ENCODE data around the gene EPHB2.
"Not testable (repeated sequence)": the region's sequence is repeated elsewhere in the genome, so short reads cannot be mapped to it uniquely, and the experiment has no call there.

EPHB2 gene

DNA sequence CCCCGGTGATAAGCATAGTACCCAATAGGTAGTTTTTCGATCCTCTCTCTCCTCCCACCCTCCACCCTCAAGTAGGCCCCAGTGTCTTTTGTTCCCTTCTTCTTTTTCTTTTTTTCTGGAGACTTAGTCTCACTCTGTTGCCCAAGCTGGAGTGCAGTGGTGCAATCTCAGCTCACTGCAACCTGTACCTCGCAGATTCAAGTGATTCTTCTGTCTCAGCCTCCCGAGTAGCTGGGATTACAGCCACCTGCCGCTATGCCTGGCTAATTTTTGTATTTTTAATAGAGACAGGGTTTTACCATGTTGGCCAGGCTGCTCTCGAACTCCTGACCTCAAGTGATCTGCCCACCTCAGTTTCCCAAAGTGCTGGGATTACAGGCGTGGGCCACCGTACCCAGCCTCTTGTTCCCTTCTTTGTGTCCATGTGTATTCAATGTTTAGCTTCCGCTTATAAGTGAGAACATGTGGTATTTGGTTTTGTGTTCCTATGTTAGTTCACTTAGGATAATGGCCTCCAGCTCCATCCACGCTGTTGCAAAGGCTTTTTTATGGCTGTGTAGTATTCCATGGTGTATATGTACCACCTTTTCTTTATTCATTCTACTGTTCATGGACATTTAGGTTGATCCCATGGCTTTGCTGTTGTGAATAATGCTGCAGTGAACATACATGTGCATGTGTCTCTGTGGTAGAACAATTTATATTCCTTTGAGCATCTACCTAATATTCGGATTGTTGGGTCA lies 133.0 kb downstream of the EPHB2 start:
- DNase-seq: not testable (repeated sequence)

DNA sequence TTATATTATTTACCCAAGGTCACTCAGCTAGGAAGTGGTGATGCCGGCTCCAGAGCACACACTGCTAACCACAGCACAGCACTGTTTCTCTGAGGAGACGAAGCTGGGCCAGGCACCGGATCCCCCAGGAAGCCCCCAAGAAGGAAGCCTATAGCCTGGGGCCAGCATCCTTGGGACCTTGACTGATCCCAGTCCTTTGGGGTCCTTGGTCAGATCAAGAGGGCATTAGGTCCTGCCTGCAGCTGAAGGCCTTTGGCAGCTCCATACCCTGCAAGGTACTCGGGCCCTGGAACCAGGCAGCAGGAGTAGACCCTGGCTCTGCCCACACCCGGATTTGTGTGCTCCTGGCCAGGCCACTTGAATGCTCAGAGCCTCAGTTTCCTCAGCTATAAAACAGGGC lies 134.0 kb downstream of the EPHB2 start:
- DNase-seq: no peak

DNA sequence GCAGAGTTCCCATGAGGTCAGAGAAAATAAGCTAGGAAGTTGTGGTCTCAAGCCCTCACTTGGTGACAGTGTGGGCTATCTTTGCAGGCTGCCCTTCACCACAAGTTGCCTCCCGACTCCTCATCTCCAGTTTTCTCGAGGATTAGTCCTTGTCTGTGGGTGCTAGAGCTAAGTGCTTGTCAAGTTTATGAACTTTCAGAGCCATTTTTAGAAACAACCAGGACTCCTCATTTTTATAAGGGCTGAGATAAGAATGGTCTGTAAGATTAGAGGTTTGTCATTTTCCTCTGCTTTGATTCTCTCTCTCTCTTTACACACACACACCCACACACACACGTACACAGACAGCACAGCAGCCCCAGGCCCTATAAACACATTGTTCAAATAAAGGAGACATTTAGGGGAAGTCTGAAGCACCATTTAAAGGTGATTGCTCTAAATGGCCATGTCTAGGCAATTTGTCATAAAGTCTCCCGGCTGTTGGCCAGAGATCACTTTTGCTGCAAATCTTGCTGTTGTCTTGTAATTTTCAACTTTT lies 134.8 kb downstream of the EPHB2 start:
- DNase-seq: no peak

DNA sequence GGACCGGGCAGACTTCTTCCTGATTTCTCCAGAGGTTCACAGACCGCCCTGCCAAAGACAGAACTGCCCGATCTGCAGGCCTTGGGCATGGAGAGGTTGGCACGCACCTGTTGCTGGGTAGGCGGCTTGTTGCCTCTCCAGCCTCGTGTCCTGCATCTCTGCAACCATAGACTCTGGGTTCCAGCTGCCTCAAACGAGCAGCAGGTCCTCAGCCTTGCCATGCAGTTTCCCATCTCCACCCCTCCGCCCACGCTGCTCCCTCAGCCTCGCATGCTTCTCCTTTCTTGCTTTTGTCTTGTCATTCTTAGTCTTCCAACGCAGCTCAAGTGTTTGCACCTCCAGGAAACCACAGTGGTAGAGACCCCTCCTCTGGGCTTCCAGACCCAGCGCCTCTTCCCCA lies 135.8 kb downstream of the EPHB2 start:
- DNase-seq: no peak

DNA sequence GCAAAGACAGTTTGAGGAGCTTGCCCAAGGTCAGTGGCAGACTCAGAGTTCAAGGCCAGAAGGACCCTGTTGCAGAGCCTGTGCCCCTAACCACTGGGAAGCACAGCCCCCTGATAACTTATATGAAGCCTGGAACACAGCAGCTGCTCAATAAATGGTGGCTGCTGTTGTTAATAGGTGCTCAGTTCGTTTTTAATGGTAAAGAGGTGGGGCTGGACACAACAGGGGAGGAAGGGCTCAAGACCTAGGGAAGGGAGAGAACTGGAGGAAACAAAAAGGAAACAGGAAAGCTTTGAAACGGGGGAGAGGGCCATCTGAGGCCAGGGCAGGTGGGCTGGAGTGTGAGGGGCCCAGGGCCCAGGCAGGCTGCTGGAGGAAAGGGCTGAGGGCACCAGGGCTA lies 136.6 kb downstream of the EPHB2 start:
- no peak for DNase-seq

DNA sequence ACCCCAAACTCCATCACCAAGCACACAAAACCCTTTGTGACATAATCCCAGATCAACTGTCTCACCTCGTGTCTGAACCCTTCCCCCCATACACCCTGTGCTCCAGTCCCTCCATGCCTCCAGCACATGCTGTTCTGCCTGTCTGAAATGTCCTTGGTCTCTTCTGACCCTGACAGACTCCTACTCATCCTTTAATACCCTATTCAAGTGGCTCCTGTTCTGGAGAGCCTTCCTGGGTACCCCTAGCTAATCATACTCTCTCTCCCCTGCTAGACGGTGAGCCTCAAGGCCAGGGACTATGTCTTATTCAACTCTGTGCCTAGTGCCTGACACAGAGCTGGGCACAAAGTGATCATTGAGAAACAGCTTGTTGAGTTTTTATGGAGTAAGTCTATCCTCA lies 137.1 kb downstream of the EPHB2 start:
- no peak for DNase-seq

DNA sequence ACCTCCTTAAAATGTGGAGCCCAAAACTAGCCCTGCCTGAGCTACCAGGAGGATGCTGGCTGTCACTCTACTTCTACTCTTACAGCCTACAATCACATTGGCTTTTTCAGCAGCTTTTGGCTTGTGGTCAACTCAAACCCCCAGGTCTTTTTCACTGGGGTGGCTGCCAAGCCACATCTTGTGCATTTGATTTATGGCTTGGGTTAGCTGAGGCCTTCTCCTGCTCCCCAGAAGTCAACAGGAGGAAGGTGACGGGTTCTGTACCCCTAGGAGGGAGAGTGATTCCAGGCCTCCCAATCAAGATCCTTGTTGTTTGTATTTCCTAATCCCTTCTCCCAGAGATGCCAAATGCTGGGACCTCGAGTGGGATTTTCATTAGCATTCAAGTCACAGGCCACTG lies 137.8 kb downstream of the EPHB2 start:
- no peak for DNase-seq

DNA sequence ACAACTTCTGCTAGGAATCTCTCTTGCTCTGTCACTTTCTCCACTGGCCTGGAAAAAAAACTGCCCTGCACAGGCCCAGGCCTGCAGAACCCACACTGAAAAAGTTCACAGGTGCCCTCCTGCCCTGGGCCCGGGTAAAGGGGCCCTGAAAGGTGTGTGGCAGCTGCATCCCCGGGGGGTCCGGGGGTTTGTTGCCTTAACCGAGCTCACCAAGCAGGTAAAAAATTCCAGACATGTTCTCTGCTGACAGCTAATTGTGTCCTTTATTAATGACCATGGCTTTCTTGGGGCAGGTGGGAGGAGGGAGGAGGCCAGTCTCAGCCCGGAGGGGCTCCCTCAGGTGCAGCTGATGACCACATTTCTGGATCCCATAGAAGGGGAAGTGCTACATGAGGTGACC lies 139.1 kb downstream of the EPHB2 start:
- no peak for DNase-seq

DNA sequence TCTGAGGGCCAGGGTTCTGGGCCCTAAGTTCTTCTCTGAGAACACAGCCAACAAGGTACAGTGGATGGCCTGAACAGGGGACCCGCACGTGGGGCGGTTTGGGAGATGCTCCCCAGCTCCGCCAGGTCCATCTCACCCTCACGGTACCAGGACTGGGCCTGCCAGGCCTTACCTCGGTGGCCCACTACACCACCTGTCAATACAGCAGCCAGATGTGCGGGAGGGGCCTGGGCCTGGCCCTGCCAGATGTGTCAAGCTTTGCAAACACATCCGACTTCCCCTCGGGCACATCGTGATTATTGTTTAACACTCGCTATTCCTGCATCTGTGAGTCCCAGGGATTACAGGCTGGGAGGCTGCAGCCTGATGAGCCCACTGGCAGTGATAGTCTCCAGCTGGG lies 139.6 kb downstream of the EPHB2 start:
- no peak for DNase-seq

DNA sequence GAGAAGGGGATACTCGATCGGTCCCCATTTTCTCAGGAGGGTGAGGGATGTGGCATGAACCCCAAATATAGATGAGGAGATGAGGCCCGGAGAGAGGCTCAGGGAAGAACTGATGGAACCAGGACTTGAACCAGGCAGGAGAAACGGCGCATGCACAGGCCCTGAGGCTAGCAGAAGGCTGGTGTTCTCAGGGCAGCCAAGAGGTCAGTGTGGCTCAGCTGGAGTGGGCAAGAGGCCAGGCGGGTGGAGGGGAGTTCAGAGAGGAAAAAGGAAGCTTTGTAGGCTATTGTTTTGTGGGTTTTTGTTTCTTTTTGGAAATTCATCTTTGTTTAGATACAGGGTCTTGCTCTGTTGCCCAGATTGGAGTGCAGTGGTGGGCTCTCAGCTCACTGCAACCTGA lies 140.0 kb downstream of the EPHB2 start:
- no peak for DNase-seq

DNA sequence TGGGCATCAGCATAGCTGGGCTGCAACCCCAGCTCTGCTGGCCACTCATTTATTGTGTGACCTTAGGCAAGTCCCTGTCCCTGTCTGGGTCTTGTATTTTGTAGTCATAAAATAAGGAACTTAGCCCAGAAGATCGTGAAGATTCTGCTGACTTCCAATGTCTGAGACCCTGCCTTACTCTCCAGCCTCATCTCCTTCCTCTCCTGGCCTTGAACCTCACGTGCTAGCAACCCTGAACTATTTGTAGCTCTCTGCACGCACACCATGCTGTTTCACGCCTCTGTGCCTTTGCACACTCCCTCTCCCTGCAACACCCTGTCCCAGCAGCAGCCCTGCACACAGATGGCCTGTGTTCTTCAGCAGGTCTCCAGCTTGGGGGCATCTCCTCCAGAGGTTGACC lies 140.9 kb downstream of the EPHB2 start:
- DNase-seq: no peak

DNA sequence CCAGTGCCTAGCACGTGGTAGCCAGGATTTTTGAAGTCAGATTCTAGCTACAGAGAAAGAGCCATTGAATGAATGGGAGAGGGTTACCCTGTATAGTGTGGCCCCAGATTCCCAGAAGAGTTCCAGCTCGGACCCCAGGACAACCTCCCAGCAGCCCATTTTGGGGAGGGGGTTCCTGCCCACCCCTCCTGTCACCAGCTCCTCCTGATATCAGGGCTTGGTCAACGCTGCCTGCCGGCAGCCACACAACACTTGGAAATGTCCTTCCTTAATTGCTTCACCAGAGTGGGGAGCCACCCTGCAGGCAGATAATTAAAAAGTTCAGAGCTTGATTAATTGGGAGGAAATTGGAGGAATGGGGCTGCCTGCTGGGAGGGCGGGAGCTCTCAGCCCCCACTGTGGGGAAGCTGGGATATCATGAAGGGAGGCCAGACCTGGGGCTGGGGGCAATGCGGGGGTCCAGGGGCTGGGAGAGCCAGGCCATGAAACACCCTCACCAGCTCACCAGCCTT lies 141.6 kb downstream of the EPHB2 start:
- no peak for DNase-seq

DNA sequence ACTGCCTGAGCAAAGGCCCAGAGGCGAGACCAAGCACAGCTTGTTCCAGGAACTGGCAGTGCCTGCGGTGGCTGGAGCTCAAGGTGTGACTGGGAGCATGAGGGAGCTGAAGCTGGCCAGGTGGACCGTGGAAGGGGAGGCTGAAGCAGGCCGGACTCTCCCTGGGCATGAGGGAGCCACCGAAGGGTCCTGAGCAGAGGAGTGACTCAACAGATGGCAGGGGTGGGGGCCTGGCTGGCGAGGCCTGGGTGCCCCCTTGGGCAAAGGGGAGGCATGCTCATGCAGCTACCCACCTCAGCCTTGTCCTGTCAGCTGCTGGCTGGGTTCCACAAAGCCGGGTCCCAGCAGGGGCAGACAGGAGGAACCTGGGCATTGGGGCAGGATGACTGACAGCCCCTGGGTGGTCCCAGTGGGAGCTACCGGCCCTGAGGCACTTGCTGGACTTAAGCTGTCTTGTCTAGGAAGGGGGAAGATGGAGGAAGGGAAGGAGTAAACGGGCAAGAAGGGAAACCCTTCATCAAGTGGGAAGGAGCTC lies 143.1 kb downstream of the EPHB2 start:
- DNase-seq: no peak

DNA sequence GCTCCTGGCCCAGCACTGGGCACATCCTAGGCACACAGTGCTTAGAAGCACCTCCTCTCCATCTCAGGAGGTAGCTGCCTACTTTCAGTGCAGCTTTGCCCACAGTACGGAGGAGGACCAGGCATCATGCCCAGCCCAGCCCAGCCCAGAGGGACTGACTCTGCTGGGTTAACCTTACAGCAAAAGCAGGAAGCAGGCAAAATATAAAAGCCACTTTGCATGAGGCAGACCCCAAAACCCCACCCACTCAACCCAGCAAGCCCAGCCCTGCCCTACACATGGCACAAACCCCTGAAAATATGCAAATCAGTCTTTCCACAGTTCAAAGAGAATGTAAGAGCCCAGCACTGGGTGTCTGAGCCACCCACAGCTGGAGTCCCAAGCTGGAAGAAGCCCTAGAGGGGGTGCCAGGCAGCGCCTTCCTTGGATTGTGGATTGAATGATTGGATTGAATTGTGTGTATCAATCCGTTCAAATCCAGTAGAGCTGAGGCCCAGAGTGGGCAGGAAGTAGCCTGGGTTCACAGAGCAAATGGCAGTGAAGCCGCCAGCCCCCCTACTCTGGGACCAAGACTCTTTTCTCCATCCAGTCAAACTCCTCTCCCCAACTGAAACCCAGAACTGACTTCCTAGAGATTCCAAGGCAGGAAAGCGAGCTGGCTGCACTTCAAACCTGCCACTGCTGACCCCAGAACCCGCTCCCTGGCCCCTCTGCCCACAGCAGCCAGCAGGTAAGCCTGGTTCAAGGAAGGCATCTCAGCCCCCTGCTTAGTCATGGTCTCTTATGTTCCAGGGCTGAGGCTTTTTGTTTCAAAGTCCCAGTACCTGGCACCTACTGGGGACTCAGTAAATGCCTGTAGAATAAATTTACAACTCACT lies 144.3 kb downstream of the EPHB2 start:
- DNase-seq: no peak

DNA sequence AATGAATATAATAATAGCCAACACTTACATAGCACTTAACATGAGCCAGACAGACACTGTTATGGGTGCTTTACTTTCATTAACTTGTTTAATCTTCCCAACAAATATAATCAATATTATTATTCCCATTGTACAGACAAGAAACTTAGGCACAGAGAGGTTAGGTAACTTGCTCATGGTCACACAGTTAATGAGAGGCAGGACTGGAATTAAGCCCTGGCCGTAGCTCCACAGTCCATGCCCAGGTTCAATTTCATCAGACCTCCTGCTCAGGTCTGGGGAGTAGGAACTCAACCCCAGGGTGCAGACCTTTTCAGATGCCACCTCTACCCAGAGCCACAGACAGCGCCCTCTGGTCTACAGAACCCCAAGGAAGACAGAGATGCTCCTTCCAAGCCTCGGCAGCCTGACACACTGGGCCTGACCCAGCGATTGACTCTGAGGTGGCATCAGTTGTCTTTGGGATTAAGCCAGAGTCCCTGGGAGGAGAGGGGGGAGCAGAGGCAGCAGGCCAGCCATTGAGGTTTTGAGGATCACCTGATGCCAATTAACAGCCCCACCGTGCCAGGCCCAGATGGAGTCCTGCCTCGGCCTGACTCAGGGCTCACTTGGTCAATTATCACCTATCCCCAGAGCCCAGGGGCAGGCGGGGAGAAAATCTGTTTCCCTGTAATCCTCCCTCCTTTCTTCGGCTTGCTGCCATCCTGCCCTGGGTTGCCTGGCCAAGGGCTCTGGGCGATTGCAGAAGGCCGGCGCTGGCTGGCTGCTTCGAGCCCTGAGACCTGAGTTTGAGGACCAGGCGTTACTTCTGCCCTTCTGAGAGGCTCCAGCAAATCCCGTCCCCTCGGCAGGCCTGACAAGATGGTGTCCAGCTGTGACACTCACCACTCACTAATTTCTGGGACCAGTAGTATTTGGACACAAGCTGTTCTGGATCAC lies 145.3 kb downstream of the EPHB2 start:
- no peak for DNase-seq

DNA sequence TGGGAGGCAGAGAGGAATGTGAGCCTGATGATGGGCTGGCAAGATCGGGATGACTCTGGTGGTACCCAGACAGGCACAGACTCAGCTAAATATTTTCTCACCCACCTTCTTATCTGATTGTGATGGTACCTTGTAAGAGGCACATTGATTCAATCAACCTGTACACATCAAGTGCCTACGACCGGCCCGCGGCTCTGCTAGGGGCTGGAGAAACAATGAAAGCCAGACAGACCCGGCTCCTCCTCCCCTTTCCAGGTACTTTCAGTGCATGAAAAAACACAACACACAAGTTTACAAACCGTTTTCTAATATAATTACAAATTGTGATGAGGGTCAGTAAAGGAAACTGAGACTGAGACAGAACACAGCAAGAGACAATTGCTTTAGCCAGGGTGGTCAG lies 147.0 kb downstream of the EPHB2 start:
- DNase-seq: no peak

DNA sequence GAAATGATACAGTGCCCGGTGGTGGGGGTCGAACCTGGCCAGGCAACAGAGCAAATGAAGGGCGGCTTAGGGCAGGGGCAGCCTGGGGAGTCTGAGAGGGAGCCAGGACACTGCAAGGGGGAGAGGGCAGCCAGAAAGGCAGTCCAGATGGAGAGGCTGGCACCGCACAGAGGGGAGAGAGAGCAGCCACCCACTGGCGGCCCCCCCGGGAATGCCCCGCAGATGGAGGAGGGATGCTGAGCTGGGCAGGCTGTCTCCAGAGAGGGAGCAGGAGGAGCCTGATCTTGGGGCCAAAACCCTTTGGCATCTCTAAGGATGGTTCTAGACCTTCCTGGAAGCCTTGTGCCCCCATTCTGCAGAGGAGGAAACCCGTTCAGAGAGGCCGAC lies 149.8 kb downstream of the EPHB2 start:
- no peak for DNase-seq

DNA sequence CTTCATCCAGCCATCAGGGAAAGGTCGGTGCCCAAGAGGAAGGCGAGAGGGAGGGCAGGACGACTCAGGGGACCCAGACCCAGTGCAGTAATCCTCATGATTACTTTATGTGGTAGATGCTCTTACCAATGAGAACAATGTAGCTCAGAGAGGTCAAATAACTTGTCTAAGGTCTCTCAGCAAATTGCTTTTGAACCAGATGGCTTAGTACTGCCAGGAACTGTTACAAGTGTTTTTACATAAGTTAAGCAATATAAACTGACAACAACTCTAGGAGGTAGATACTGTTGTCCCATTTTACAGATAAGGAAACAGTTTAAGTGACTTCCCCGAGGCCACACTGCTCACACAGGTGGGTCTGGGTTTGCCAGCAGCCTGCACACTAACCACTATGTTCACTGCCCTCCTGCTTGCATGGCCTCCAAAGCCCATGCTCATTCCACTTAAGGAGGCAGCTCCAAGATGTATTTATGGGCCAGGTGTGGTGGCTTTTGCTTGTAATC lies 150.3 kb downstream of the EPHB2 start:
- no peak for DNase-seq

DNA sequence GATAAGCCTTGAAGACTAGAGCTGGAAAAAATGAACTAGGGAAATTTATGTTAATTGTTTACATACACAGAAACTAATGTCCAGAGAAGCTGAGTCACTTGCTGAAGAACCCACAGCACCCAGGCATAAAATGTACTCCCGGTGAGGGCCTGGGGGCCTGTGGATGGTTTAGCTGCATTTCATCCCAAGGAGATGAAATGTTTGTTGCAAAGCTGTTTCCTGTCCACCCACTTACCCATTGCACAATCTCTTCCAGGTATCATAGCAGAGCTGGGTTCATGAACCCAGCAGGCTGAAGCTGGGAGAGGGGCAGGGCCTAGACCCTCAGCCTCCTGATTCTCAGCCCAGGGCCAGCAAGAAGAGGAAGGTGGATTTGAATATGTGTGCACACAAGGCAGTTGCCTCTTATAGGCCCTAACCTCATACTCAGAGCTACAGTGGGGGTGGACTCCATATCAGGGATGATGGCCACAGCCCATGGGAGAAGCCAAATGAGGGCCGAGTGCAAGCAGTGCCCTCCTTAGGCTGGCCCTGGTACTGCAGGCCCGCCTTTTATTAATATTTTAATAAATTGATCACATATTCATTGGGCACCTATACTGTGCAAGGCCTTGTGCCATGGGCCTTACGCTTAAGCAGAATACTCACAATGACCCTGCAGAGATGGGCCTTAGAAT lies 151.3 kb downstream of the EPHB2 start:
- DNase-seq: no peak

DNA sequence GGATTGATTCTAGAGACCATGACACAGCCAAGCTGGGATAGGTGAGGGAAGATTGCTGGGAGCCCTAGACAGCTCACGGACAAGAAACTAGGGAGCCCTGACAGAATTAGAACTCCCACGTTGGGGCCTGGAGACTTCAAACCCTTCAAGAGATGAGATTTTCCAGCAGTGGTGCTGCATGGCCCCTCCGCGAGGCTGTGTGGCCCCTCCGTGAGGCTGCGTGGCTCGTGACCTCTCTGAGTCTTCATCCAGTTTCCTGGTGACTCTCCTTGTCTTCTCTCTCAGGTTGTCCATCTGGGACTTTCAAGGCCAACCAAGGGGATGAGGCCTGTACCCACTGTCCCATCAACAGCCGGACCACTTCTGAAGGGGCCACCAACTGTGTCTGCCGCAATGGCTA lies 152.1 kb downstream of the EPHB2 start:
- DNase-seq: no peak

DNA sequence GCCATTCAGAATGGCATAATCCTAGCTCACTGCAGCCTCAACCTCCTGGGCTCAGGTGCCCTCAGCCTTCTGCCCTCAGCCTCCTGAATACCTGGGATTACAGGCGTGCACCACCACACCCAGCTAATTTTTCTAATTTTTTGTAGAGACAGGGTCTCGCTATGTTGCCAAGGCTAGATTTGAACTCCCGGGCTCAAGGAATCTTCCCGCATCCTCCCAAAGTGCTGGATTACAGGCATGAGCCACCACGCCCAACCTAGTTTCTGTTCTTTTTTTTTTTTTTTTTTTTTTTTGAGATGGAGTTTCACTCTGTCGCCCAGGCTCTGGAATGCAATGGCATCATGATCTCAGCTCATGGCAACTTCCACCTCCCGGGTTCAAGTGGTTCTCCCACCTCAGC lies 153.1 kb downstream of the EPHB2 start:
- no peak for DNase-seq

DNA sequence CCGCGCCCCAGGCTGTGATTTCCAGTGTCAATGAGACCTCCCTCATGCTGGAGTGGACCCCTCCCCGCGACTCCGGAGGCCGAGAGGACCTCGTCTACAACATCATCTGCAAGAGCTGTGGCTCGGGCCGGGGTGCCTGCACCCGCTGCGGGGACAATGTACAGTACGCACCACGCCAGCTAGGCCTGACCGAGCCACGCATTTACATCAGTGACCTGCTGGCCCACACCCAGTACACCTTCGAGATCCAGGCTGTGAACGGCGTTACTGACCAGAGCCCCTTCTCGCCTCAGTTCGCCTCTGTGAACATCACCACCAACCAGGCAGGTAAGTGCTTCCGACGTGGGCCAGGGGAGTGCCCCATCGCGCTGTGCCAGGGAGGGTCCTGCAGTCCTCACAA lies 154.2 kb downstream of the EPHB2 start:
- no peak for DNase-seq

Measured in NCI-H510A (cell line).